SU-DHL-6 (cell line): ENCODE data around the gene SP140.

Source experiments
- H2AFZ ChIP-seq: fragments of 200-600 bp; sonication (generic); 2 replicates; pipeline ENCODE4 v1.6.1; 2014; ENCODE audit warnings: low read depth, mild to moderate bottlenecking, moderate library complexity, mixed read lengths, antibody characterized with exemption, low read length; ENCODE audit not compliant: severe bottlenecking
- H3F3A ChIP-seq: fragments of 200-600 bp; shearing (Covaris generic); 2 replicates; pipeline ENCODE4 v1.6.0; 2016; ENCODE audit warnings: antibody characterized with exemption, mild to moderate bottlenecking; ENCODE audit not compliant: insufficient read depth
- H3K27ac ChIP-seq: fragments of 200-600 bp; sonication (generic); 2 replicates; pipeline ENCODE4 v1.5.1; 2016; ENCODE audit warnings: low read depth, mild to moderate bottlenecking, low read length, moderate library complexity, mixed read lengths
- H3K27me3 ChIP-seq: fragments of 200-600 bp; sonication (generic), shearing (Covaris generic); 2 replicates; pipeline ENCODE4 v1.6.0; 2014; ENCODE audit warnings: mild to moderate bottlenecking, low read length
- H3K36me3 ChIP-seq: fragments of 200-600 bp; sonication (generic); 2 replicates; pipeline ENCODE4 v1.6.1; 2014; ENCODE audit warnings: mild to moderate bottlenecking, low read length, mixed read lengths
- H3K4me2 ChIP-seq: fragments of 300-600, 200-600 bp; shearing (Covaris generic), sonication (generic); 2 replicates; pipeline ENCODE4 v1.6.0; 2014; ENCODE audit warnings: low read length, low read depth, mild to moderate bottlenecking; ENCODE audit not compliant: poor library complexity, severe bottlenecking
- H3K4me3 ChIP-seq: fragments of 200-600 bp; sonication (generic); 2 replicates; pipeline ENCODE4 v1.5.1; 2014; ENCODE audit warnings: antibody characterized with exemption, low read length, mild to moderate bottlenecking, mixed read lengths; ENCODE audit not compliant: insufficient read depth, poor library complexity, severe bottlenecking
- H3K79me2 ChIP-seq: fragments of 200-600 bp; sonication (generic); 2 replicates; pipeline ENCODE4 v1.6.1; 2014; ENCODE audit warnings: mild to moderate bottlenecking, low read length, moderate library complexity; ENCODE audit not compliant: insufficient read depth
- H3K9ac ChIP-seq: fragments of 200-600 bp; sonication (generic); 2 replicates; pipeline ENCODE4 v1.7.0; 2014; ENCODE audit warnings: mild to moderate bottlenecking, low read length
- H3K9me2 ChIP-seq: fragments of 200-600 bp; sonication (generic); replicated peaks from 2 replicates; pipeline ENCODE4 v1.6.1; 2014; ENCODE audit warnings: low read length; ENCODE audit not compliant: insufficient read depth
- H3K9me3 ChIP-seq: fragments of 200-600 bp; sonication (generic); 2 replicates; pipeline ENCODE4 v1.6.1; 2014; ENCODE audit warnings: low read length, mixed read lengths; ENCODE audit not compliant: insufficient read depth
- H4K20me1 ChIP-seq: fragments of 200-600 bp; sonication (generic); 2 replicates; pipeline ENCODE4 v1.6.1; 2014; ENCODE audit warnings: low read depth, mild to moderate bottlenecking, antibody characterized with exemption, low read length, moderate library complexity, mixed read lengths
- CTCF ChIP-seq: fragments of 200-600 bp; sonication (generic); IDR thresholded peaks from one replicate; pipeline ENCODE4 v1.5.1; 2017; ENCODE audit warnings: antibody characterized with exemption, mild to moderate bottlenecking, low read length, moderate library complexity; ENCODE audit not compliant: insufficient read depth, poor library complexity, severe bottlenecking
- EZH2phosphoT487 ChIP-seq: fragments of 200-600 bp; sonication (generic), shearing (Covaris generic); conservative IDR thresholded peaks from 2 replicates; pipeline ENCODE4 v1.6.1; 2018; ENCODE audit warnings: mild to moderate bottlenecking, antibody characterized with exemption, low read length, moderate library complexity, mixed read lengths

SP140 gene

GRCh38 chr2:230216489-230216888 is 9.0 kb upstream of the SP140 start:
- H4K20me1 ChIP-seq, result no peaks in the 10 kb centered on the region; the same call in 1 of the 2 replicates
- peaks cover 29% of the 10 kb centered on the region for H3K36me3 ChIP-seq
- peaks cover 77% of the 10 kb centered on the region for H3K79me2 ChIP-seq
- H3K4me2 ChIP-seq, result no peak overlapping the region
- H3K27me3 ChIP-seq, result no peaks in the 10 kb centered on the region
- no peak overlapping the region for H3K9ac ChIP-seq
- no peak overlapping the region for H3K4me3 ChIP-seq
- H3K9me3 ChIP-seq, result no peaks in the 10 kb centered on the region
- H3K9me2 ChIP-seq, result no peaks in the 10 kb centered on the region
- H2AFZ ChIP-seq, result no peak overlapping the region
- TF ChIP-seq CTCF (no peak), EZH2phosphoT487 (no peak)
- H3K27ac ChIP-seq, result no peak overlapping the region
- H3F3A ChIP-seq, result peaks cover 21% of the 10 kb centered on the region

DNA sequence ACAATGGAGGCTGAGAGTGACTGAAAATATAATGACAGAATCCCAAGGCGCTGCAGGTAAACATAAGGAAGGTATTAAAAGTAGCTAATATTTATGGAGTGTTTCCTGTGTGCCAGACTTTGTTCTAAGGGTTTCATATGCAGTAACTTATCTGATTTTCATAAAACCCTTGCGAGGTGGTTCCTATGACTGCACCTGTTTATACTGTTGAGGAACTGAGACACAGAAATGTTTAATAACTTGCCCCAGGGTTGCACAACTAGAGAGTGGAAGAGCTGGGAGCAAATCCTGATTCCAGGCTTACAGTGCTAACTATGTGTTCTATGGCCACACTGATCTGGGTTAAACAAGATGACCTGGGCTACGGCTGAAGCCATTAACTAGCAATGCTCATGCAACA is 8.1 kb upstream of the SP140 start:
- Histone ChIP-seq H3K4me3 (peak overlapping the region; percentile 80), H3K36me3 (peaks cover 29% of the 10 kb centered on the region), H4K20me1 (no peaks in the 10 kb centered on the region; the same call in 1 of the 2 replicates), H3K27me3 (no peaks in the 10 kb centered on the region), H3K9ac (peak overlapping the region; percentile 64), H3K27ac (peak overlapping the region; percentile 88), H3K9me3 (no peaks in the 10 kb centered on the region), H3F3A (peaks cover 28% of the 10 kb centered on the region), H3K4me2 (peak overlapping the region; percentile 90), H3K79me2 (peaks cover 70% of the 10 kb centered on the region), H2AFZ (no peak overlapping the region), H3K9me2 (no peaks in the 10 kb centered on the region)
- no peak for TF ChIP-seq CTCF
- TF ChIP-seq EZH2phosphoT487, result no peak

GRCh38 chr2:230218421-230218820 is 7.1 kb upstream of the SP140 start:
- H3K4me2 ChIP-seq, result peak overlapping the region; percentile 90
- H3K79me2 ChIP-seq, result peaks cover 62% of the 10 kb centered on the region
- peak overlapping the region; percentile 88 for H3K27ac ChIP-seq
- no peaks in the 10 kb centered on the region for H3K27me3 ChIP-seq
- H3K36me3 ChIP-seq, result peaks cover 28% of the 10 kb centered on the region
- peak overlapping the region; percentile 80 for H3K4me3 ChIP-seq
- no peaks in the 10 kb centered on the region for H3K9me2 ChIP-seq
- peaks cover 28% of the 10 kb centered on the region for H3F3A ChIP-seq
- H3K9ac ChIP-seq, result peak overlapping the region; percentile 64
- H2AFZ ChIP-seq, result no peak overlapping the region
- H4K20me1 ChIP-seq, result no peaks in the 10 kb centered on the region; the same call in 1 of the 2 replicates
- no peak for TF ChIP-seq EZH2phosphoT487
- TF ChIP-seq CTCF, result no peak
- no peaks in the 10 kb centered on the region for H3K9me3 ChIP-seq
